ENCODE data around the gene MAFF.
A peak's percentile ranks its signal among the peaks of the same experiment; 100 is the strongest.

Gene MAFF

DNA sequence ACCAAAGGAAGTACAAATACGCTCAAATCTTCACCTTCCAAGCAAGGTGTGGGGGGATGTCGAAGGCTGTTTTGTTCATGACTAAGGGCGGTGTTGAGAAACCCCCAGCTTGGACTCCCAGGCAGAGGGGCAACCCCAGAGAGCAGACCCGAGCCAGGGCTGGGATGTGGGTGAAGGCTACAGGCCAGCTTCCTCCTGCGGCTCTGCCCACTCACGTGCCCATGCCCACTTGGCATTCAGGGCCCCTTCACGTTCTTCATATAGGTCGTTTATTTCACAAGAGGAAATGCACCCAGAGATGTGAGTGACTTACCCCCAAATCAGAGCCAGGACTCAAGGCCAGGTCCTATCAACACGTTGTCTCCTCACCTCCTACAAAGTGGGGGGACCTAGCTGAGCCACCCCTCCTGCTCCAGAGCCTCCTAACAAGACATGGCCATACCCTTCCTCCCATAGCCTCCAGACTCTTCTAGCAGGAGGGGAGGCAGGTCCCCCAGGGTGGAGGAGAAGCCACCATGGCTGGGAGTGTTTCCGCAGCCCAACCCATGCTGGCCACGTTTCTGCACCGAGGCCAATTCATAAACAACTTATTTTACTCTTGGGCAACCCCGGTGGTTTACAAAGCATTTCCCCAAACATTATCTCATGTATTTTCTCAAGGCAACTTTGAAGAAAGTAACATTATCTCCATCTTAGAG lies 49.0 kb downstream of the MAFF start:
- H3K9me3 Mint-ChIP-seq: no peaks in the 10 kb centered on the region
- peaks cover 3% of the 10 kb centered on the region for H3K4me1 Mint-ChIP-seq
- no peaks in the 10 kb centered on the region for H3K27me3 Mint-ChIP-seq
- H3K36me3 Mint-ChIP-seq (ENCODE audit: low read depth): peaks cover 8% of the 10 kb centered on the region
- H3K4me3 Mint-ChIP-seq: no peak overlapping the region
- no peak overlapping the region for H3K27ac Mint-ChIP-seq
- DNase-seq (no peak), ATAC-seq (no peak)

DNA sequence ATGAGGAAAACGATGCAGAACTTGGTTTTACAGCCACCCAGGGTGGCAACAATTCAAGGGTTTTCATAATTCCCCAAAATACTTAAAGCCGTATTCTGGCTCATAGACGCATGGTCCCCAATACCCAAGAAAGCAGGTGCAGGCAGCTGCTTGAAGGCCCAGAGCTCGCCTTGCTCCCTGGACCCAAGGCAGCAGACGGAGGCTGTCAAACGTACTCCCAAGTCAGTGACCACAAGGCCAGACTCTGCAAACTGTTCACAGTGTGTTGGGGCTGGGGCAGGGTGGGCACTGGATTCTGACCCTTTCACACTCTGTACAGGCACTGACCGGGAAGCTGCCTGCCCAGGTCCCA lies 49.5 kb downstream of the MAFF start:
- Mint-ChIP-seq H3K4me1 (peaks cover 3% of the 10 kb centered on the region), H3K27me3 (no peaks in the 10 kb centered on the region), H3K27ac (no peak overlapping the region), H3K9me3 (no peaks in the 10 kb centered on the region), H3K4me3 (no peak overlapping the region), H3K36me3 (ENCODE audit: low read depth) (peaks cover 8% of the 10 kb centered on the region)
- ATAC-seq (no peak), DNase-seq (no peak)

DNA sequence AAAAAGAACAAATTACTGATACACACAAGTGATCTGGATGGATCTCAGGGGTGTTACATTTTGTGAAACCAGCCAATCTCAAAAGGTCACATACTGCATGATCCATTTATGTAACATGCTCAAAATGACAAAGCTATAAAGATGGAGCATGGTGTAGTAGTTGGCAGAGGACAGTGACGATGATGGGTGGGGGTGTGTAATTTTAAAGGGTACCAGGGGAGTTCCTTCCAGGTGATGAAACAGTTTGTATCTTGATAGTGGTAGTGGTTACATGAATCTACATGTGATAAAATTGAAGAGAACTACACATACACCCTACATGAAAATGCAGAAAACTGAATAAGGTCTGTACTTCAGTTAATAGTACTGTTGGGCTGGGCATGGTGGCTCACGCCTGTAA lies 53.9 kb downstream of the MAFF start:
- H3K27ac Mint-ChIP-seq: no peak overlapping the region
- peaks cover 8% of the 10 kb centered on the region for H3K4me1 Mint-ChIP-seq
- no peak overlapping the region for H3K4me3 Mint-ChIP-seq
- no peak for ATAC-seq
- H3K9me3 Mint-ChIP-seq: no peaks in the 10 kb centered on the region
- DNase-seq: no peak
- H3K36me3 Mint-ChIP-seq (ENCODE audit: low read depth): no peaks in the 10 kb centered on the region
- H3K27me3 Mint-ChIP-seq: no peaks in the 10 kb centered on the region

DNA sequence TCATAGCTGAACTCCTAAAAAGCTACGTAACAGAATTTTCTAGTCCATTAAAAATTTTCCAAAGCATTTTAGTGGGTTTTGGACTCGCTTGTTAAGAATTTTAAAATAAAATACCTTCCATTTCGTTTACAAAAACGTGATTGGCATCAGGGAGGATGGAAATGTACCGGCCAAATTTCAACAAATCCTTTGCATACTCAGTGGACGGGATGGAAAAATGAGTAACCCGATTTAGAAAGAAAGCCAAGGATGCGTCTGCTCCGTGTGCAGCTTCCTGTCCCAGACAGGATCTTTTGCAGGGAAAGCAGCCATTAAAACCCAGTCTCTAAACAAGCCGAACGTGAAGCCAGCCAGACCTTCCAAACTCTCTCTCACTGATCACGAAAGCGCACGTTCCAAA lies 55.4 kb downstream of the MAFF start:
- no peak for DNase-seq
- Mint-ChIP-seq H3K4me3 (no peak overlapping the region), H3K27me3 (no peaks in the 10 kb centered on the region), H3K4me1 (peaks cover 14% of the 10 kb centered on the region), H3K27ac (no peak overlapping the region), H3K36me3 (ENCODE audit: low read depth) (no peaks in the 10 kb centered on the region), H3K9me3 (no peaks in the 10 kb centered on the region)
- ATAC-seq: no peak

DNA sequence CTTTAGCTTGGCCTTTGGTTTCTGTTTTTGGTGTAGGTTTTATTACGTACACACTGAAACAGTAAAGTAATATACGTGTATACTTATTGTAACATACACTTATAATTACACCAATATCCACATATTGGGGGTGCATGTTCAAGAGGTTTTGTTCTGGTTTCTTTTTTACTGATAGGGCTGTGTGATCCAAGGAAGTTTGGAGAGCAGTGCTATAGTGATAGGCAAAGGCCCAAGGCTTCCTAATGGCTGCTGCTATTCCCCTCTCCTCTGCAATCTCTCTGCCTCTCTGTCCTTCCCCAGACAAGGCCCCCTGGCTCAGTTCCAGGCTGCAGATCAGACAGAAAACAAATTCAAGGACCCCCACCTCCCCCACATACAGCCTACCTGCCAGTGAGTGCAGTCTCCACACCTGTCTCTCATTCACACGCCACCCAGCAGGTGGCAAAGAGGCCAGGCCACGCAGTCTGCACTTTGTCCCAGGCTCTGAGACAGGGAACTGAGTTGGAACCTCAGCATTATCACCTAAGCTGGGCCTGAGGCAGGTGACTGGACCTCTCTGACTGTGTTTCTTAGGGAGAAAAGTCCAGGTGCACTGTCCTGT lies 56.0 kb downstream of the MAFF start:
- no peak for ATAC-seq
- H3K4me1 Mint-ChIP-seq: peaks cover 17% of the 10 kb centered on the region

DNA sequence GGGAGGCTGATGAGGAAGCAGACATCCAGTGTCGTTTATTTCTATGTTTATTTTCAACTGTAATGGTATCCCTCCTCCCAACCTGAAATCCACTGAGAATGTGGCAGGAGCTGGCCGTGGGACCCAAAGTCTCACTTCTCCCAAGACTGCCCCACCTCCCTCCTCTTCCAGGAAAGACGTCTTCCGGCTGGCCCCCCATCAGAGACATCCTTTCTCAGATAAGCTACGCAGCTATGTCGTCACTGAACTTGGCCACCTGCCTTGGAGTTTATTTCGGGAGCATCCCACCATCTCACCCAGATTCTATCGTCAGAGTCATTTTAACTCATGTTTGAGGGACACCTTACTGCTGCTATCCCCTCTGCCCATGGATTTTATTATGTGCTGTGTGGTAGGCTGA lies 57.1 kb downstream of the MAFF start:
- Mint-ChIP-seq H3K9me3 (no peaks in the 10 kb centered on the region), H3K27ac (no peak overlapping the region)

More for the DNA sequence above, 56.0 kb downstream of the MAFF start:
- no peak overlapping the region for H3K4me3 Mint-ChIP-seq
- H3K27me3 Mint-ChIP-seq: no peaks in the 10 kb centered on the region
- H3K36me3 Mint-ChIP-seq (ENCODE audit: low read depth): no peaks in the 10 kb centered on the region
- H3K9me3 Mint-ChIP-seq: no peaks in the 10 kb centered on the region
- no peak for DNase-seq
- no peak overlapping the region for H3K27ac Mint-ChIP-seq

DNA sequence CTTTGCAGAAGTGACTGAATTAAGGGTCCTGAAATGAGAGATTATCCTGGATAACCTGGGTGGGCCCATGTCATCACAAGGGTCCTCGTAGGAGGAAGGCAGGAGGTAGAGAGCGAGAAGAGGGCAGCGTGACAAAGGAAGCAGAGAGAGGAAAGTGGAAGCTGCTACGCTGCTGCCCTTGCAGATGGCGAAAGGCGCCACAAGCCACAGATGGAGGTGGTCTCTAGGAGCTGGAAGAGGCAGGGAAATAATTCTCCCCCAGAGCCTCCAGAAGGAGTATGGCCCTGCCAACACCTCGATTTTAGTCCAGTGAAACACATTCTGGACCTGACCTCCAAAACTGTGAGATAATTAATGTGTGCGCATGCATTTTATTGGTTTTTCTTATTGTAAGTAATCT lies 57.6 kb downstream of the MAFF start:
- no peaks in the 10 kb centered on the region for H3K36me3 Mint-ChIP-seq (ENCODE audit: low read depth)
- H3K27ac Mint-ChIP-seq: no peak overlapping the region
- peaks cover 17% of the 10 kb centered on the region for H3K4me1 Mint-ChIP-seq
- ATAC-seq (no peak), DNase-seq (no peak)
- H3K27me3 Mint-ChIP-seq: no peaks in the 10 kb centered on the region
- H3K9me3 Mint-ChIP-seq: no peaks in the 10 kb centered on the region
- H3K4me3 Mint-ChIP-seq: no peak overlapping the region

More for the DNA sequence above, 57.1 kb downstream of the MAFF start:
- ATAC-seq (no peak), DNase-seq (no peak)
- H3K4me1 Mint-ChIP-seq: peaks cover 17% of the 10 kb centered on the region
- no peaks in the 10 kb centered on the region for H3K27me3 Mint-ChIP-seq
- H3K4me3 Mint-ChIP-seq: no peak overlapping the region
- H3K36me3 Mint-ChIP-seq (ENCODE audit: low read depth): no peaks in the 10 kb centered on the region

DNA sequence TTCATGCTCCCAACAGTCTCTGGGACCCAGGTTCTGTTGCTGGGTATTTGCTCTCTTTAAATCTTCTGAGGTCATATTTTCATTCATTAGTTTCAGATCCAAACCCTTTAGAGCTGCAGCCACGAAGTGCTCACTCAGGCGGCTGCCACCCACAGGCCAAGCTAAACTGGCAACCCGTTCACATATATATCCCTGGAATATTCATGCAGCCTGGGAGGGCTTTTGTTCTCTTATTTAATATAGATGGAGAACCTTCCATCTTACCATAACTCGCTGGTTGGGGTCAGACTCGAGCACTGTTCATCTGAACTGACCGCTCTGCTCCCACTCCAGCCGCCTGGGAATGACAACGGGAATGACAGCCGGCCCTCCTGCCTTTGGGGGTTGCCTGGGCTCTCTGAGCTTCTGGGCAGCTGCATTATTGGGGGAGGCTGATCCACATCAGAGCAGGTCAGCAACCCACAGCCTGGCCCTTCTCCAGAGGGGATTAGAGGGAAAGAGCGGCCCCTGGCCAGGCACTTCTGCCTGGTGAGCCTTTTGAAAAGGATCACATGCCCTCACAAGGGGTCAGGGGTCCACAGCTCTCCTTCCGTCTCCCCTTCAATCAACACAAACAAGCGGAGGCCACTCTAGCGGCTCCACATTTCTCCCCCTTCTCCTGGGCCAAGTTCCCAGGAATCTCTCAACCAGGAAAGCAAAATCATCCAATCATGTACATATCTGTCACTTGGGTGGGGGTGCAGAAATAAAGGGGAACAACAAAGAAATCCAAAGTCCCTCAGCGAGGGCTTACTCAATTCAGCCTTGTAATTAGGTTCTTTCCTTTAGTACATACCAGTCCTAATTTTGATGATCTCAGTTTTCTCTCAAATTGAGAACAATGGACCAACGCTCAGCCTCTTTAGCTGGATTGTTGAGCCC lies 59.2 kb downstream of the MAFF start:
- Mint-ChIP-seq H3K27ac (no peak overlapping the region), H3K9me3 (no peaks in the 10 kb centered on the region), H3K27me3 (no peaks in the 10 kb centered on the region), H3K4me1 (peaks cover 17% of the 10 kb centered on the region), H3K4me3 (no peak overlapping the region), H3K36me3 (ENCODE audit: low read depth) (peaks cover 1% of the 10 kb centered on the region)
- DNase-seq (no peak), ATAC-seq (no peak)

DNA sequence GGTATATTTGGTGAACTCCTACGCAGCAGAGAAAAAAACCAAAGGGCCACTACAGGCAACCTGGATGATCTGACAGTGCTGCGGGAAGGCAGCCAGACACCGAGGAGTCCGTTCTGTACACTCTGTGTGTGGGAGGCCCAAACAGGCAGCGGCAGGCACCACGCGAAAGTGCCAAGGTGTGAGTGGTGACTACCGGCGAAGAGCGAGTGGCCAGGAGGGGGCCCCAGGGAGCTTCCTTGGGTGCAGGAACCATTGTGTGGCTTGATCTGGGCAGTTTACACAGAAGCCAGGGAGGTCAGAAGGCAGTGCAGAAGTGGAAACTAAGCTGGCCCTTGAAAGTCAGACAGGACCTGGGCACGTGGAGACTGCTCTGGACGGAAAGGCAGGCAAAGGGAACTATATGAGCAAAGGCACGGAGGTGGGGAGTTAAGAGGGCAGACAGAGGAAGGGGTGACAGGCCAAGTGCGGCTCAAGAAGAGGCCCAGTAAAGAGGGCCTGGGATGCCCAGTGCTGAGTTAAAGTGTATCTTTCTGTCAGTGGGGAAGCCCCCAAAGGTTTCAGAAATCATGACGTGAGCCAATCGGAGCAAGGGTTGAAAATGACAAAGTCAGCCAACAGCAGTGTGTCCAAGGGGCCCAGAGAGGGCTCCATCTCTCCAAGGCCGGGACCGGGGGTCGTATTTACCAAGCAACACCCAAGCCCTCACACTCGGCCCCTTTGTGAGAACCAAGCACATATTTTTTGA lies 60.4 kb downstream of the MAFF start:
- H3K27ac Mint-ChIP-seq: peak overlapping the region; percentile 63
- peaks cover 1% of the 10 kb centered on the region for H3K36me3 Mint-ChIP-seq (ENCODE audit: low read depth)
- H3K9me3 Mint-ChIP-seq: no peaks in the 10 kb centered on the region
- no peak overlapping the region for H3K4me3 Mint-ChIP-seq
- peaks cover 28% of the 10 kb centered on the region for H3K4me1 Mint-ChIP-seq
- peak; percentile 70 for ATAC-seq
- peak; percentile 55 for DNase-seq
- H3K27me3 Mint-ChIP-seq: no peaks in the 10 kb centered on the region

DNA sequence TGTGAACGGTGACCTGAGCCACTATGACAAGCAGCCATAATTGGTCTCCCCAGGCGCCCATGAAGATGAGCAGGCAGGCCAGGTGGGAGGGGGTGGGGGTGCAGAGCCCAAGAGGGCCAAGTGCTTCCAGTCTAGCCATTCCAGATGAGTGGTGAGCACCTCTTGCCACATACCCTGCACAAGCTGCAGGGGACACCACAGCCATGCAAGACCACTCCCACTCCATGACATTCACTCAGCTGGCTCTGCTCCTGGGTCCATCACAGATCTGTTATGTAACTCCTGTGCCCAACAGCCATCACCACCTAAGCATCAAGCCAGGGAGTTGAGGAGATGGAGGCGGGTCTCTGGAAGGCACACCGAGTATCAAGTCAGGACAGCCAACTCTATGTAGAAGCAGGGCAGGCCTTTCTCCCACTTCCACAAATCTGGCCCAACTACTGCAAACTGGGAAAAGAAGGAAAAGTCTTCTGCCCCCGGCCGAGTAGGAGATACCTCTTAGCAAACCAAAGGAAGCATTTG lies 62.6 kb downstream of the MAFF start:
- H3K4me1 Mint-ChIP-seq: peaks cover 43% of the 10 kb centered on the region
- H3K27me3 Mint-ChIP-seq: no peaks in the 10 kb centered on the region
- H3K9me3 Mint-ChIP-seq: no peaks in the 10 kb centered on the region
- no peak overlapping the region for H3K4me3 Mint-ChIP-seq
- ATAC-seq: no peak
- peaks cover 1% of the 10 kb centered on the region for H3K36me3 Mint-ChIP-seq (ENCODE audit: low read depth)
- no peak overlapping the region for H3K27ac Mint-ChIP-seq
- no peak for DNase-seq

Measured in activated naive CD8-positive, alpha-beta T cell treated with anti-CD3 and anti-CD28 coated beads, Interleukin-2, amount 50 U/mL, for 24 hours (primary cell).